ENCODE data around the gene RACK1. TPM values are rescaled to one million over a fixed set of nuclear protein-coding genes. Genes with fewer than 3 reads are reported as not detected.
"Not testable (repeated sequence)": the region's sequence is repeated elsewhere in the genome, so short reads cannot be mapped to it uniquely, and the experiment has no call there.

RACK1 gene
- total RNA-seq, 4 donors from 2014 or later, result 1,300 to 1,812 (median 1,580) TPM

DNA sequence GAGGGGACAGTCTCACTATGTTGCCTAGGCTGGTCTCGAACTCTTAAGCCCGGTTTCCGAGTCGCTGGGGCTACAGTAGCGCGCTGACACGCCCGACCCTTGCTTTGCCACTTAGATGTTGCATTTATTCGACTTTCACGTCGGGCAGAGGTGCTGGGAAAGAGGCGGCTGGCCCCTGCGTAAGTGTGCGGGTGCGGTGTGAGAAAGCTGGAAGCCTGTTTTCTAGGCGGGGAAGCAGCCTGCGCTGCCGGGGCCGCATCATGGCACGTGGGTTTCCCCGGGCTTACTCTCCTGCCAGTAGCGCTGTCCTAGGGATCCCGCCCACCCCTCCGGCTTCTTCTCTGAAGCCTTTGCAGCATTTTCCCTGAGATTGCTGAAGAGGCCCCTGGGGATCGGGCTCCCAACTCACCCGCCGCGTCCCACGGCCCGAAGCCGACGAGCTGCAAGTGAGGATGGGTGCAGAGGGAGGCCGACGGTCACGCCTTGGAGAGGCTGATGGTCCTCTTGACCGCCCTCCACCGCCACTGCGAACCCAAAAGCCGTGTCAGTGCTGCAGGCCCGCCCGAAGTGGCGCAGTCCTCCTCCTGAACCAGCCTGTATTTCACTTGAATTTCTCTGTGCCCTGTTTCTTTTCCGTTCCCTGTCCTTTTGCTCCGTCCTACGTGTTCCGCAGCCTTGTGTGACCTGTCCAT is 26.4 kb downstream of the RACK1 start:
- no peaks in the 10 kb centered on the region for H3K36me3 ChIP-seq
- peak overlapping the region in 3 of 4 donors; percentile 76 to 80 (median 80) for H3K27ac ChIP-seq
- H3K9me3 ChIP-seq, result no peaks in the 10 kb centered on the region
- H3K27me3 ChIP-seq, result no peaks in the 10 kb centered on the region
- TF ChIP-seq EP300 (IDR thresholded peaks at IDR 0.05) (no peak), POLR2A (IDR thresholded peaks at IDR 0.05) (no peak), CTCF (IDR thresholded peaks at IDR 0.05) (no peak), POLR2AphosphoS5 (IDR thresholded peaks at IDR 0.05) (no peak)
- peaks cover 0 to 39% (median 3%) of the 10 kb centered on the region in 3 donors for H3K4me1 ChIP-seq
- H3K4me3 ChIP-seq, result peak overlapping the region; percentile 9 to 54
- 1% methylated on average over 27 of the region's 46 CpGs; no CpG with 5 or more reads in 1 of the 2 donors for WGBS, 2 donors (ENCODE audit: low coverage in 1 of 2)
- ATAC-seq, result peak; percentile 32

GRCh38 chr5:181215997-181216989 is 27.4 kb downstream of the RACK1 start:
- H3K27ac ChIP-seq, result peak overlapping the region in 2 of 4 donors; percentile 76 to 80
- WGBS, 2 donors (ENCODE audit: low coverage in 1 of 2), result 31 to 36% methylated on average over 22 to 28 of the region's 44 CpGs
- TF ChIP-seq EP300 (IDR thresholded peaks at IDR 0.05) (no peak), POLR2A (IDR thresholded peaks at IDR 0.05) (no peak), POLR2AphosphoS5 (IDR thresholded peaks at IDR 0.05) (no peak), CTCF (IDR thresholded peaks at IDR 0.05) (no peak)
- H3K9me3 ChIP-seq, result no peaks in the 10 kb centered on the region
- H3K36me3 ChIP-seq, result no peaks in the 10 kb centered on the region
- H3K4me3 ChIP-seq, result peak overlapping the region; percentile 9 to 54
- H3K27me3 ChIP-seq, result no peaks in the 10 kb centered on the region
- peaks cover 0 to 31% (median 3%) of the 10 kb centered on the region in 3 donors for H3K4me1 ChIP-seq
- ATAC-seq, result no peak

DNA sequence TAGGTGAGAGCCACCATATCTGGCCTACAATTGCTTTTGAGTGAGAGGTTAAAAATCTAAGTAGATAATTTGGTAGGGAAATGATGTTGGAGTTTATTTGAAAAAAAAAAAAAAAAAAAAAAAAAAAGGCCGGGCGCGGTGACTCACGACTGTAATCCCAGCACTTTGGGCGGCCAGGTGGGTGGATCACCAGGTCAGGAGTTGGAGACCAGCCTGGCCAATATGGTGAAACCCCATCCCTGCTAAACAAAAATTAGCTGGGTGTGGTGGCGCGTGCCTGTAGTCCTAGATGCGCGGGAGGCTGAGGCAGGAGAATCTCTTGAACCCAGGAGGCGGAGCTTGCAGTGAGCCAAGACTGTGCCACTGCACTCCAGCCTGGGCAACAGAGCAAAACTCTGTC is 29.5 kb downstream of the RACK1 start:
- H3K9me3 ChIP-seq, H3K27ac ChIP-seq, ATAC-seq, H3K36me3 ChIP-seq, H3K27me3 ChIP-seq, H3K4me3 ChIP-seq: not testable (repeated sequence)
- peaks cover 0 to 31% (median 3%) of the 10 kb centered on the region in 3 donors for H3K4me1 ChIP-seq
- WGBS, 2 donors (ENCODE audit: low coverage in 1 of 2), result 99% methylated on average over 10 of the region's 10 CpGs; no CpG with 5 or more reads in 1 of the 2 donors

- H3K9me3 ChIP-seq, result no peaks in the 10 kb centered on the region
- H3K27me3 ChIP-seq, result no peaks in the 10 kb centered on the region
- no peaks in the 10 kb centered on the region for H3K36me3 ChIP-seq
- no peak overlapping the region for H3K27ac ChIP-seq
- H3K4me1 ChIP-seq, result peaks cover 0 to 22% (median 3%) of the 10 kb centered on the region in 3 donors
- no peak overlapping the region for H3K4me3 ChIP-seq
- TF ChIP-seq POLR2AphosphoS5 (IDR thresholded peaks at IDR 0.05) (no peak), EP300 (IDR thresholded peaks at IDR 0.05) (no peak)
- 68% methylated on average over 2 of the region's 2 CpGs; no CpG with 5 or more reads in 1 of the 2 donors for WGBS, 2 donors (ENCODE audit: low coverage in 1 of 2)
- no peak for ATAC-seq
Observed at GRCh38 chr5:181212934-181213333, 30.8 kb downstream of the RACK1 start.

GRCh38 chr5:181212080-181212479 is 31.6 kb downstream of the RACK1 start:
- H3K4me1 ChIP-seq, result peaks cover 0 to 17% (median 0%) of the 10 kb centered on the region in 3 donors
- no peaks in the 10 kb centered on the region for H3K36me3 ChIP-seq
- H3K9me3 ChIP-seq, result no peaks in the 10 kb centered on the region
- TF ChIP-seq EP300 (IDR thresholded peaks at IDR 0.05), result no peak
- no peak for TF ChIP-seq POLR2A (IDR thresholded peaks at IDR 0.05)
- no peak for TF ChIP-seq POLR2AphosphoS5 (IDR thresholded peaks at IDR 0.05)
- TF ChIP-seq CTCF (IDR thresholded peaks at IDR 0.05), result no peak
- H3K27me3 ChIP-seq, result no peaks in the 10 kb centered on the region
- ATAC-seq, result no peak
- no peak overlapping the region for H3K4me3 ChIP-seq
- 87 to 93% methylated on average over 5 of the region's 6 CpGs for WGBS, 2 donors (ENCODE audit: low coverage in 1 of 2)
- no peak overlapping the region for H3K27ac ChIP-seq
